Adrenal gland (tissue), 12 donors: ENCODE measurements around the gene GUK1. TPM values are rescaled to one million over a fixed set of nuclear protein-coding genes. Genes with fewer than 3 reads are reported as not detected.

Experiments used
- DNase-seq, 7 donors: peaks; one replicate each; pipeline ENCODE4 v3.0.0-alpha.2; 2019 to 2020
- H3K27ac ChIP-seq, 5 donors: fragments of 200-600 bp; sonication (generic) in 4 of 5; 1 replicate in 3 of 5; 2 replicates in 2 of 5; pipeline versions ENCODE4 v1.5.1 to v1.8.0; 2016 to 2020; ENCODE audit warnings: mild to moderate bottlenecking in 1 of 5
- H3K27me3 ChIP-seq: fragments of 200-600 bp; 2 replicates; pipeline ENCODE4 v1.8.0; 2021
- H3K36me3 ChIP-seq, 2 donors: fragments of 200-600 bp; replicated peaks in 1 of 2; 1 replicate in 1 of 2; 2 replicates in 1 of 2; pipeline versions ENCODE4 v1.5.1 to v1.8.0; 2018 to 2022
- H3K4me1 ChIP-seq, 2 donors: fragments of 200-600 bp; replicated peaks in 1 of 2; 1 replicate in 1 of 2; 2 replicates in 1 of 2; pipeline versions ENCODE4 v1.5.1 to v1.8.0; 2018 to 2021
- H3K4me3 ChIP-seq, 4 donors: fragments of 200-600 bp; sonication (generic) in 3 of 4; one replicate each; pipeline ENCODE4 v1.5.1; 2016 to 2018
- H3K9me3 ChIP-seq, 3 donors: fragments of 200-600 bp; sonication (generic) in 1 of 3; replicated peaks in 1 of 3; 1 replicate in 2 of 3; 2 replicates in 1 of 3; pipeline versions ENCODE4 v1.5.1 to v1.8.0; 2016 to 2021
- CTCF ChIP-seq, 6 experiments: fragments of 450-650 bp in 4 of 6; fragments of 200-600 bp in 2 of 6; sonication (generic) in 1 of 6; IDR thresholded peaks; 1 replicate in 5 of 6; 2 replicates in 1 of 6; pipeline versions ENCODE4 v1.5.1 to v1.8.0; 2016 to 2021; ENCODE audit warnings: antibody characterized with exemption in 6 of 6, mild to moderate bottlenecking in 2 of 6, moderate library complexity in 1 of 6
- POLR2A ChIP-seq, 2 donors: fragments of 450-650 bp; IDR thresholded peaks; one replicate each; pipeline ENCODE4 v1.6.1; 2017; ENCODE audit warnings: antibody characterized with exemption in 2 of 2, mild to moderate bottlenecking in 2 of 2, moderate library complexity in 1 of 2
- WGBS, 4 donors: extraction: QIAGEN DNeasy Blood & Tissue Kit in 2 of 4; methylation state at CpG; one replicate each; pipeline versions ENCODE4 v1.1.5 to v1.1.7; 2013 to 2017; 5-methylcytosine and 5-hydroxymethylcytosine counted together
- intact Hi-C, 2 donors: fragments of 100-400 bp; cut with DNase I; formaldehyde crosslinking; loops; one replicate each; pipeline versions ENCODE4 v1.14.1 to v1.15.0; 2022 to 2023
- polyA plus RNA-seq, 3 donors: library from polyadenylated mRNA; stranded (reverse); fragments of 200-250 nt in 2 of 3; fragments of 350-450 nt in 1 of 3; fragmentation: Illumina TruSeq in 1 of 3; extraction: RNeasy Lipid Tissue Mini Kit (QIAGEN cat#74804) in 1 of 3; gene quantifications; one replicate each; pipeline ENCODE4 v1.2.3, GENCODE V29; 2013 to 2014
- total RNA-seq, 9 donors: library from RNA; depleted of rRNA in 4 of 9; stranded (reverse); fragments of >200 nt in 4 of 9; fragments of 120-200 nt in 1 of 9; fragmentation: NEBNext Ultra II Directional in 1 of 9; extraction: Animal tissue kit (Norgen Biotek cat#: 25700) in 1 of 9; gene quantifications; one replicate each; pipeline versions ENCODE4 v1.1.0 to v1.2.4, GENCODE V29; 2013 to 2023
- donor health status: healthy with polysubstance abuse.
- donor health status: Bipolar disorder and iron deficiency.
- donor health status: DM: yes; HTN: yes; CAD: no.
- donor health status: DM: no; HTN: no; CAD: no.
- donor health status: DM: no; HTN: no; CAD: no.
- donor health status: DM: yes; HTN: yes; CAD: no.

The GUK1 gene
- total and polyA plus RNA-seq, 12 donors: 42.3 to 427 (median 236) TPM

DNA sequence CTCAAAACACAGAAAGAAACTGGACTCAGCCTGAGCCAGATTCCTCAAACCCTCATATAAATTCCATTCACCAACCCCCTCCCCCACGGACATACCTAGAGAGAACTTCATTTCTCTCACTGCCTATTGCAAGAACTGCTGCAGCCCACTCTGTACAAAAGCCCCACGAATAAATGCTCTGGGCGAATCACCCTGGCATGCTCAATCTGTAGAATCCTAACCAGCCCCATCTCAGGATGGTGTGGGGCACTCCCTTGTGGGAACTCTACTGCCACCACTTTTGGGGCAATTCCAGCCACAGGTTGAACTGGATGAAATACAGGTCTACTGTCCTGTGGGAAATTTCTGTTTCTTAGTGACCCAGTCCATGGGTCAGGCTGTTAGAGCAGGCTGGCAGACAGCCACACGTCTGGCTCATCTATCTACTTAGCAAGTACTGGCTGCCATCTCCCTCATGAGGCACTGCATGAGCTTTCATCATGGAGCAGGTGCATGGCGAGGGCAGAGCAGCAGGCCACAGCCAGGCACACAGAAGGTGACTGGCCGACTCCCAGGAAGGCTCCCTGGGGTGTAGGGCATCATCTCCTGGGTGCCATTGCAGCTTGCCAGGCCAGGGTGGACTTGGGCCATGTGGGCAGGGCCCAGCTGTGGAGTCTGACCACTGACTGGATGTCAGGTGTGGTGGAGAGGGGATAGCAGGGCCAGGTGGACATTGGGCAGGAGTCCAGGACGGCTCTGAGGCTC is 35.4 kb upstream of the GUK1 start:
- peak in 6 of 7 donors; percentile 55 to 82 (median 76) for DNase-seq
- Histone ChIP-seq H3K27me3 (no peaks in the 10 kb centered on the region), H3K4me3 (no peak overlapping the region), H3K9me3 (no peaks in the 10 kb centered on the region), H3K36me3 (peaks cover 0 to 40% of the 10 kb centered on the region in 2 donors), H3K4me1 (peaks cover 20 to 31% of the 10 kb centered on the region in 2 donors), H3K27ac (peak overlapping the region in 2 of 5 donors; percentile 49 to 95)
- TF ChIP-seq POLR2A (IDR thresholded peaks at IDR 0.05) (no peak), CTCF (IDR thresholded peaks at IDR 0.05) (no peak)
- intact Hi-C loops: no loop called here
- WGBS, 4 donors: 43 to 78% (median 63%) methylated on average over 2 to 7 of the region's 7 CpGs

DNA sequence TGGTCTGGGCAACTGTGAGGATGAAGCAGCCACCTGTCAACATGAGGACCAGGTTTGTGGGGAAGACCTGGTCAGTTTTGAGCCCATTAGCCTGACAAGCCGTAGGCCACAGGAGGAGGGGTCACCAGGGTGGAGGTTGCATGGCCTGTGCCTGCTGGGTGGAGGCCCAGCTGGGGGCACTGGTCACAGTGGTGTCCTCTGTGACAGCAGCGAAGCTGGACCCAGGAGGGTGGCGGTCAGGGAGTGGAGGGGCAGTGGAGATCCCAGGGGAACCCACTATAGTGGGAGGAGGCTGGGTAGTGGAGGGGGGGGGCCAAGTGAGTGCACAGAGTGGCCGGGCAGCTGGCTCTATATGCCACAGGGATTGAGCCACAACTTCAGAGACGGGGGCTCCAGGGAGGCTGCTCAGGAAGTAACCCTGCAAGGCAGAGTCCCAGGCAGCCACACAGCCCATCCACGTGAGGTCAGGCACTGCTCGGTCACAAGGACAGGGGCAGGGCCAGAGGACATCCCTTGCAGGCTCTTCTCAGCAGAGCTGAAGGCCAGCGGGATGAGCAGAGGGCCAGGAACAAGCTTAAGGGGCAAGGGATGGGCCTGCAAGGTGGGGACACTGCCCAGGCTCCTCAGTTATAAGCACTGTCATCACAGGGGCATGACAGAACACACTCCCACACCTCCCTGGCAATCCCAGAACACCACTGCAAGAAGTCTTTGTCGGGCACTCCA is 34.6 kb upstream of the GUK1 start:
- no peaks in the 10 kb centered on the region for H3K27me3 ChIP-seq
- peak in 2 of 7 donors; percentile 18 to 28 for DNase-seq
- TF ChIP-seq CTCF (IDR thresholded peaks at IDR 0.05): no peak
- TF ChIP-seq POLR2A (IDR thresholded peaks at IDR 0.05): no peak
- peaks cover 0 to 32% of the 10 kb centered on the region in 2 donors for H3K36me3 ChIP-seq
- H3K4me3 ChIP-seq: no peak overlapping the region
- no peaks in the 10 kb centered on the region for H3K9me3 ChIP-seq
- intact Hi-C loops: no loop called here
- peaks cover 20 to 36% of the 10 kb centered on the region in 2 donors for H3K4me1 ChIP-seq
- peak overlapping the region in 2 of 5 donors; percentile 45 to 49 for H3K27ac ChIP-seq
- WGBS, 4 donors: 72 to 77% (median 75%) methylated on average over 5 to 9 of the region's 9 CpGs

DNA sequence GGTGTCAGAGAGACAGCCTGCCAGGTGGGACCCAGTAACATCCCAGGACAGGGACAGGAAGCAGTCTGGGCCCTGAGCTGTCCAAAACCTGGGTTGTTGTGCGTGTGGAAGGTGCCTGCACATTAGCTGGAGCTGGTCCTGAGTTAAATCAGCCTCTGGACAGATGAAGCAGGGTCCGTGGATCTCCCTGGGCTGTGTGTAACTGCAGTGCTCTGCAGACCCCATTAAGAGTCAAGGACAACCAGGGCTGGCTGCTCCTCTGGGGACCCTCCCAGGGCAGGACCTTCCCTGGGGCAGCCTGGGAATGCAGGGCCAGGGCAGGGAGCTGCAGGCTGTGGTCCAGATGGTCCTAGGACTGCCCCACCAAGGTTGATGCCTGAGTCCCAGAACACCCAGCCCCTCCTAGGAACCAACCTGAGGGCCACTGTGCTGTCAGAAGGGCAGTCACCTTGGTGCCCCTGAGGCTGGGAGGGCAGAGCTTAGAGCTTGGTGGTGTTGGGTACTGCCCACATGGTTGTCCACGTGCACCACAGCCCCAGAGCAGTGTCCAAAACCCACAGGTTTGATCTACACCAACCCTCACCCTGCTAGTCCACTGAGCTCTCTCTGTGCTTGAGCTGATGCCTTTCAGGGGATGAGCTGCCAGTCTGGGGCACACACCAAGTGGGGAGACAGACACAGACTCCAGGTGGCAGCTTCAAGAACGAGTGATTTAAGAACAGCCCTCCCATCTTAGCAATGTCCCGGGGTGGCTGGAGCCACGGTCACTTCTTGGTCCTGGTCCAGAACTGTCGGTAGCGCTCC is 33.9 kb upstream of the GUK1 start:
- H3K36me3 ChIP-seq: peaks cover 0 to 25% of the 10 kb centered on the region in 2 donors
- H3K4me1 ChIP-seq: peaks cover 20 to 39% of the 10 kb centered on the region in 2 donors
- no peak for DNase-seq
- intact Hi-C loops: no loop called here
- no peak for TF ChIP-seq POLR2A (IDR thresholded peaks at IDR 0.05)
- no peak overlapping the region for H3K27ac ChIP-seq
- H3K27me3 ChIP-seq: no peaks in the 10 kb centered on the region
- 60 to 83% (median 79%) methylated on average over 1 to 8 of the region's 8 CpGs for WGBS, 4 donors
- H3K9me3 ChIP-seq: no peaks in the 10 kb centered on the region
- no peak overlapping the region for H3K4me3 ChIP-seq

GRCh38 chr1:228106800-228107054 is 33.4 kb upstream of the GUK1 start:
- H3K4me3 ChIP-seq: no peak overlapping the region
- intact Hi-C loops: no loop called here
- H3K36me3 ChIP-seq: peaks cover 0 to 23% of the 10 kb centered on the region in 2 donors
- H3K27ac ChIP-seq: no peak overlapping the region
- H3K4me1 ChIP-seq: peaks cover 17 to 35% of the 10 kb centered on the region in 2 donors
- H3K9me3 ChIP-seq: no peaks in the 10 kb centered on the region
- 88 to 98% (median 90%) methylated on average over 9 of the region's 9 CpGs for WGBS, 4 donors
- DNase-seq: peak in 2 of 7 donors; percentile 23 to 26
- no peaks in the 10 kb centered on the region for H3K27me3 ChIP-seq
- no peak for TF ChIP-seq POLR2A (IDR thresholded peaks at IDR 0.05)
- no peak for TF ChIP-seq CTCF (IDR thresholded peaks at IDR 0.05)
